Measurements from ENCODE around the gene SLC48A1. TPM values are rescaled to one million over a fixed set of nuclear protein-coding genes. Genes with fewer than 3 reads are reported as not detected.

SLC48A1 gene
- total and polyA plus RNA-seq, 10 of the 15 experiments (the other 5 are each of a cell fraction or from before 2014, with no cell fraction given) = 1.1 to 4.9 (median 1.9) TPM

DNA sequence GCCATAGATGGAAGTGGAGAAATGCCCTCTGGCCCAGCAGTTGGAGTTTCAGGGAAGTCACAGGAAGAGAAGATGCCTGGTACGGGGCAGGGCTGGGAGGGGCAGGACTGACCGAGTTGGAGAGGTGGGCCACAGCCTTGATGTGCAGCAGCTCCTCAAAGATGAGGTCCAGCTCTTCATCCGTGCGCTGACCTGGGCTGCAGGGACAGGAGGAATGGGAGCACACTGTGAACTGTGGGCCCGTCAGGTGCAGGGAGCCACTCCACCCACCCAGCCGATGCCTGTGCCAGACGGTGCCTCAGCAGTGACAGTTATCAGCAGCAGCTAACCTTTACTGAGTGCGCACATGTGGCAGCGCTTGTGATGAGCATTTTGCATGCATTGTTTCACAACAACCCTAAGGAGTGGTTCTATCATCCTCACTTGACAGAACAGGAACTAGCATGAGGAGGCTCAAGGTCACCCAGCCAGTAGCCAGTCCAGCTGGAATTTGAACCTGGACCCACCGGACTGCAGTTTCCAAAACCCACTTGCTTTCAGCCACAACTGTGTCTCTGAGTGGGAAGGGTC lies 22.7 kb upstream of the SLC48A1 start:
- no peak for TF ChIP-seq EED (IDR thresholded peaks at IDR 0.05; ENCODE audit: low read depth)
- TF ChIP-seq BCL11A (IDR thresholded peaks at IDR 0.05; ENCODE audit: low read depth, low read length) = no peak
- ChIA-PET SMC1A (ENCODE audit: uncharacterized antibody, unreplicated experiment) (no interaction called here), CTCF (interaction anchor here (14.5 kb wide), 1 partner anchor 6 kb away, joined by 507 read pairs; no protein-coding TSS in a partner anchor), RAD21 (ENCODE audit: unreplicated experiment) (interaction anchor here (0.8 kb wide), 1 partner anchor 36 kb away, joined by 3 read pairs; no protein-coding TSS in a partner anchor), POLR2A (no interaction called here)
- WGBS (ENCODE audit: insufficient coverage, insufficient replicate concordance, low lambda C conversion rate, missing lambda C conversion rate) = 65% methylated on average over 10 of the region's 10 CpGs
- no peak overlapping the region for H3K4me2 ChIP-seq (ENCODE audit: control insufficient read depth, insufficient read depth)
- peaks cover 27% of the 10 kb centered on the region for H3K4me1 ChIP-seq (ENCODE audit: control insufficient read depth, insufficient read depth, low read length)
- H3K27me3 ChIP-seq (replicated peaks in 1 of 2; ENCODE audit: control insufficient read depth in 2 of 2, insufficient read depth in 2 of 2, low read length in 1 of 2) = no peaks in the 10 kb centered on the region
- intact Hi-C loops (cut with micrococcal nuclease; ENCODE audit: unreplicated experiment) = no loop called here
- in situ Hi-C loops (cut with MboI) = no loop called here
- ATAC-seq (no peak), FAIRE-seq (no peak), DNase-seq (ENCODE audit: low read depth, low spot score) (no peak)
- no peak overlapping the region for H2AFZ ChIP-seq (ENCODE audit: control insufficient read depth, low read depth, low read length)
- H3K4me3 ChIP-seq = no peak overlapping the region
- no peaks in the 10 kb centered on the region for H3K79me2 ChIP-seq (ENCODE audit: control insufficient read depth, insufficient read depth, low read length)
- H3K9me3 ChIP-seq (replicated peaks; ENCODE audit: control insufficient read depth, insufficient read depth, low read length) = no peaks in the 10 kb centered on the region
- H3K9ac ChIP-seq (ENCODE audit: control insufficient read depth, insufficient read depth, low read length) = no peak overlapping the region
- BruUV-seq (replicated peaks) = no TSS peak
- no peaks in the 10 kb centered on the region for H4K20me1 ChIP-seq (ENCODE audit: control insufficient read depth, insufficient read depth)
- no peak overlapping the region for H3K27ac ChIP-seq (ENCODE audit: control insufficient read depth, insufficient read depth)
- H3K36me3 ChIP-seq (ENCODE audit: control insufficient read depth in 2 of 2, insufficient read depth in 2 of 2, low read length in 1 of 2) = no peaks in the 10 kb centered on the region

DNA sequence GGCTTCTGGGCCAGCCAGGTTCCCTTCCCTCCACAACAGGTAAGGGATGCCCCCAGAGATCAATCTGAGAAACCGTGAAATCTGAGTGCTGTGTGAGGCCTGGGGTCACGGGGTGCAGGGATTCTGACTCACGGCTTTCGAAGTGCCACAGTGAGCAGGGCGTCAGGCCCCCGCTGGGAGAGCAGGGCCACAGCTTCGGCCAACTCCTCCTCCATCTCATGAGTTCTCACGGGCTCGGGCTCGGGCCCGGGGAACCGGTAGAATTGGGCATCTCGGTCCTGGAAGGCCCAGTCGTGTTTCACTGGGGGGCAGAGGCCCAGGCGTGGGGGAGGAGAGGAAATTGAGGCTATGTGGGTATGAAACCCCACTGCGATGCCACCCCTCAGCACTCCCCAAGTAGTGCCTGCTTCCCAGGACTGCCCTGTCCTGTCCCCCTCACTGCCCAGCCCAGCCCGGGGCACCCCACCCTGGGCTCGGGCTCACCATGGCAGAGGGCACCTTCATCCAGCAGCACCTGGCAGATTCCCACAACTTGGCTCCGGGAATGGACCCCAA lies 22.0 kb upstream of the SLC48A1 start:
- H4K20me1 ChIP-seq (ENCODE audit: control insufficient read depth, insufficient read depth) = no peaks in the 10 kb centered on the region
- H3K27ac ChIP-seq (ENCODE audit: control insufficient read depth, insufficient read depth) = no peak overlapping the region
- in situ Hi-C loops (cut with MboI) = no loop called here
- H2AFZ ChIP-seq (ENCODE audit: control insufficient read depth, low read depth, low read length) = no peak overlapping the region
- no peaks in the 10 kb centered on the region for H3K9me3 ChIP-seq (replicated peaks; ENCODE audit: control insufficient read depth, insufficient read depth, low read length)
- RAD21 ChIA-PET (ENCODE audit: unreplicated experiment) = no interaction called here
- CTCF ChIA-PET = interaction anchor here (14.5 kb wide), 1 partner anchor 7 kb away, joined by 507 read pairs; no protein-coding TSS in a partner anchor
- 79% methylated on average over 17 of the region's 19 CpGs for WGBS (ENCODE audit: insufficient coverage, insufficient replicate concordance, low lambda C conversion rate, missing lambda C conversion rate)
- H3K4me2 ChIP-seq (ENCODE audit: control insufficient read depth, insufficient read depth) = no peak overlapping the region
- ATAC-seq (no peak), FAIRE-seq (no peak), DNase-seq (ENCODE audit: low read depth, low spot score) (no peak)
- H3K4me1 ChIP-seq (ENCODE audit: control insufficient read depth, insufficient read depth, low read length) = peaks cover 32% of the 10 kb centered on the region
- no peak overlapping the region for H3K4me3 ChIP-seq
- no peaks in the 10 kb centered on the region for H3K27me3 ChIP-seq (replicated peaks in 1 of 2; ENCODE audit: control insufficient read depth in 2 of 2, insufficient read depth in 2 of 2, low read length in 1 of 2)
- SMC1A ChIA-PET (ENCODE audit: uncharacterized antibody, unreplicated experiment) = interaction anchor here (10.3 kb wide), 1 partner anchor 17 kb away, joined by 97 read pairs; no protein-coding TSS in a partner anchor
- H3K9ac ChIP-seq (ENCODE audit: control insufficient read depth, insufficient read depth, low read length) = no peak overlapping the region
- BruUV-seq (replicated peaks) = no TSS peak
- intact Hi-C loops (cut with micrococcal nuclease; ENCODE audit: unreplicated experiment) = no loop called here
- POLR2A ChIA-PET = no interaction called here
- no peaks in the 10 kb centered on the region for H3K36me3 ChIP-seq (ENCODE audit: control insufficient read depth in 2 of 2, insufficient read depth in 2 of 2, low read length in 1 of 2)
- no peaks in the 10 kb centered on the region for H3K79me2 ChIP-seq (ENCODE audit: control insufficient read depth, insufficient read depth, low read length)
- no peak for TF ChIP-seq STAT1 (conservative IDR thresholded peaks at IDR 0.05)
- TF ChIP-seq TCF3 (IDR thresholded peaks at IDR 0.05; ENCODE audit: borderline replicate concordance, insufficient read depth, low read depth, low read length) = no peak
- TF ChIP-seq LARP7 (IDR thresholded peaks at IDR 0.05) = no peak
- no peak for TF ChIP-seq JUND (IDR thresholded peaks at IDR 0.05; ENCODE audit: low read depth, low read length)
- TF ChIP-seq, protein P1, sequence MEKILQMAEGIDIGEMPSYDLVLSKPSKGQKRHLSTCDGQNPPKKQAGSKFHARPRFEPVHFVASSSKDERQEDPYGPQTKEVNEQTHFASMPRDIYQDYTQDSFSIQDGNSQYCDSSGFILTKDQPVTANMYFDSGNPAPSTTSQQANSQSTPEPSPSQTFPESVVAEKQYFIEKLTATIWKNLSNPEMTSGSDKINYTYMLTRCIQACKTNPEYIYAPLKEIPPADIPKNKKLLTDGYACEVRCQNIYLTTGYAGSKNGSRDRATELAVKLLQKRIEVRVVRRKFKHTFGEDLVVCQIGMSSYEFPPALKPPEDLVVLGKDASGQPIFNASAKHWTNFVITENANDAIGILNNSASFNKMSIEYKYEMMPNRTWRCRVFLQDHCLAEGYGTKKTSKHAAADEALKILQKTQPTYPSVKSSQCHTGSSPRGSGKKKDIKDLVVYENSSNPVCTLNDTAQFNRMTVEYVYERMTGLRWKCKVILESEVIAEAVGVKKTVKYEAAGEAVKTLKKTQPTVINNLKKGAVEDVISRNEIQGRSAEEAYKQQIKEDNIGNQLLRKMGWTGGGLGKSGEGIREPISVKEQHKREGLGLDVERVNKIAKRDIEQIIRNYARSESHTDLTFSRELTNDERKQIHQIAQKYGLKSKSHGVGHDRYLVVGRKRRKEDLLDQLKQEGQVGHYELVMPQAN (conservative IDR thresholded peaks at IDR 0.05) = no peak
- TF ChIP-seq ZNF217 (IDR thresholded peaks at IDR 0.05) = no peak
- no peak for TF ChIP-seq SMARCA5 (IDR thresholded peaks at IDR 0.05)
- TF ChIP-seq ZSCAN29 (IDR thresholded peaks at IDR 0.05) = no peak
- TF ChIP-seq, protein P2, sequence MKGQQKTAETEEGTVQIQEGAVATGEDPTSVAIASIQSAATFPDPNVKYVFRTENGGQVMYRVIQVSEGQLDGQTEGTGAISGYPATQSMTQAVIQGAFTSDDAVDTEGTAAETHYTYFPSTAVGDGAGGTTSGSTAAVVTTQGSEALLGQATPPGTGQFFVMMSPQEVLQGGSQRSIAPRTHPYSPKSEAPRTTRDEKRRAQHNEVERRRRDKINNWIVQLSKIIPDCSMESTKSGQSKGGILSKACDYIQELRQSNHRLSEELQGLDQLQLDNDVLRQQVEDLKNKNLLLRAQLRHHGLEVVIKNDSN (IDR thresholded peaks at IDR 0.05; ENCODE audit: borderline replicate concordance, extremely low read length, insufficient read depth, low read depth, low read length) = no peak
- no peak for TF ChIP-seq RELA (IDR thresholded peaks at IDR 0.05; ENCODE audit: borderline replicate concordance, partially characterized antibody)
- TF ChIP-seq POLR2A (IDR thresholded peaks at IDR 0.05; ENCODE audit: low read depth, low read length) = no peak
- TF ChIP-seq CHD1 (IDR thresholded peaks at IDR 0.05; ENCODE audit: low read depth, low read length) = no peak
- TF ChIP-seq SMAD5 (IDR thresholded peaks at IDR 0.05; ENCODE audit: low read depth) = no peak
- TF ChIP-seq ASH2L (IDR thresholded peaks at IDR 0.05; ENCODE audit: borderline replicate concordance, low read depth) = no peak
